ENCODE measurements around the gene B3GALNT2. TPM values are rescaled to one million over a fixed set of nuclear protein-coding genes. Genes with fewer than 3 reads are reported as not detected.
"Not testable (repeated sequence)": the region's sequence is repeated elsewhere in the genome, so short reads cannot be mapped to it uniquely, and the experiment has no call there.

The B3GALNT2 gene
- total RNA-seq, 1 experiment from 2014 or later = 88.4 TPM

DNA sequence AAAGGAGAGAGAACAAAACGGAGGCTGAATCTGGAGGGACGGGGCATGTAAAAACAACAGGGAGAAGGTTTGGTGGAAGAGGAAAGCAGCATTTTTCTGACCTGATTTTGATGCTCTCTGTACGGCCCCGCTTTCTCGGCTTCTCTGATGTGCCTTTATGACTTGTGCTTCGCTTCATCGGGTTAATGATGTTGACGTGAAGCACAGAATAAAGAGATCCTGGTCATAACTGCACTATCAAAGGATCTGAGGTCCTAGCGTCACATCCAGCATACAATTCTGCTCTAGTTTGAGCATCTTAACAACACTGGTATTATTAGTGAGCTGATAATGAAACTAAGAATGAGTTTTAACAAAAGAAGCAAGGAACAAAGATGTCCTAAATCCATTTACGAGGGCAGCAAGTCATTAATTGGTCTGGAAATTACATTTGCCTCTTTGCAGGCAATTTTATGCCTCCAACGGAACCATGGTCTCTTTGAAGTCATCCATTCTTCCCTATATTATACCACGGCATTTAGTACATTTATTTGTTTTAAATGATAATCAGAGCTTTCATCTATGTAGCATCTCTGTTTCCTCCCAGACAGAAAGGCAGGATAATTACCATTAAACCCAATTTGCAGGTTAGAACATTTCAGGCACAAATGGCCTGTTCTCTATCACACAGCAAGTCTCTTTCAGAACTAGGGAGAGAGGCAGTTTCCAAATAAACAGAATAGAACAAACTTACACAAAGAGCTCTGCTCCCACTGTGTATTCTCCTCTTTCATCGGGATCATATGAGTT, 45.3 kb upstream of the B3GALNT2 start:
- H3K4me3 Mint-ChIP-seq (ENCODE audit: unreplicated experiment) = no peak overlapping the region
- ChIA-PET POLR2A (interaction anchor here (0.8 kb wide), 1 partner anchor 36 kb away, joined by 3 read pairs; no protein-coding TSS in a partner anchor), CTCF (interaction anchor here (0.5 to 1.0 kb wide), 3 partner anchors 17 to 233 kb away, joined by 3 to 6 read pairs (median 5); no protein-coding TSS in a partner anchor)
- H3K9me3 Mint-ChIP-seq (ENCODE audit: unreplicated experiment) = no peaks in the 10 kb centered on the region
- peaks cover 4% of the 10 kb centered on the region for H3K36me3 Mint-ChIP-seq (ENCODE audit: insufficient read depth, unreplicated experiment)
- intact Hi-C loops (cut with micrococcal nuclease) = no loop called here
- no peaks in the 10 kb centered on the region for H3K4me1 Mint-ChIP-seq (ENCODE audit: insufficient read depth, unreplicated experiment)
- no peak overlapping the region for H3K27ac Mint-ChIP-seq (ENCODE audit: low read depth, unreplicated experiment)
- BruUV-seq (replicated peaks) = no TSS peak
- TF ChIP-seq, protein P1, sequence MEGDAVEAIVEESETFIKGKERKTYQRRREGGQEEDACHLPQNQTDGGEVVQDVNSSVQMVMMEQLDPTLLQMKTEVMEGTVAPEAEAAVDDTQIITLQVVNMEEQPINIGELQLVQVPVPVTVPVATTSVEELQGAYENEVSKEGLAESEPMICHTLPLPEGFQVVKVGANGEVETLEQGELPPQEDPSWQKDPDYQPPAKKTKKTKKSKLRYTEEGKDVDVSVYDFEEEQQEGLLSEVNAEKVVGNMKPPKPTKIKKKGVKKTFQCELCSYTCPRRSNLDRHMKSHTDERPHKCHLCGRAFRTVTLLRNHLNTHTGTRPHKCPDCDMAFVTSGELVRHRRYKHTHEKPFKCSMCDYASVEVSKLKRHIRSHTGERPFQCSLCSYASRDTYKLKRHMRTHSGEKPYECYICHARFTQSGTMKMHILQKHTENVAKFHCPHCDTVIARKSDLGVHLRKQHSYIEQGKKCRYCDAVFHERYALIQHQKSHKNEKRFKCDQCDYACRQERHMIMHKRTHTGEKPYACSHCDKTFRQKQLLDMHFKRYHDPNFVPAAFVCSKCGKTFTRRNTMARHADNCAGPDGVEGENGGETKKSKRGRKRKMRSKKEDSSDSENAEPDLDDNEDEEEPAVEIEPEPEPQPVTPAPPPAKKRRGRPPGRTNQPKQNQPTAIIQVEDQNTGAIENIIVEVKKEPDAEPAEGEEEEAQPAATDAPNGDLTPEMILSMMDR (IDR thresholded peaks at IDR 0.05; ENCODE audit: unreplicated experiment) = no peak
- no peaks in the 10 kb centered on the region for H3K27me3 Mint-ChIP-seq (ENCODE audit: insufficient read depth, unreplicated experiment)
- no peak for DNase-seq (ENCODE audit: unreplicated experiment)

DNA sequence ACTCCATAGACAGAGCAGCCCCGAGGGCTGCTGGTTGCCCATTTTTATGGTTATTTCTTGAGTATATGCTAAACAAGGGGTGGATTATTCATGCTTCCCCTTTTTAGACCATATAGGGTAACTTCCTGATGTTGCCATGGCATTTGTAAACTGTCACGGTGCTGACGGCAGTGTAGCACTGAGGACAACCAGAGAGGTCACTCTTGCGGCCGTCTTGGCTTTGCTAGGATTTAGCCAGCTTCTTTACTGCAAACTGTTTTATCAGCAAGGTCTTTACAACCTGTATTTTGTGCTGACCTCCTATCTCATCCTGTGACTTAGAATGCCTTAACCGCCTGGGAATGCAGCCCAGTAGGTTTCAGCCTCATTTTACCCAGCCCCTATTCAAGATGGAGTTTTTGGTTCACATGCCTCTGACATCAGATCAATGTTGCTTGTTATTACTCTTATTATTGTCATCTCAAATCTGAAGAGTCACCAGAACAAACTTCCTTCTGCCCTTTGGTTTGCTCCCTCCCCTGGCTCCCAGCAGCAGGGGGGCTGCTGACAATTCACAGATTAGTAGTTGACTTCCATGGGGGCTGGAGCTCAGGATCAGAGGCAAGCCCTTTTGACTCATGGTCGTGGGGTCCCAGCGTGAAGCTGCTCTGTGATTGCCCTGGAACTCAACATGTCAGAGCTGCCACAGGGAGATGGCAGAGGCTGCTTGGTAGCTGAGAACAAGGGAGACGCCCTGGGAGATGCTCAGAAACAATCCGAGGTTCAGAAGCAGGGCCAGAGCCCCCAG, 42.3 kb upstream of the B3GALNT2 start:
- intact Hi-C loops (cut with micrococcal nuclease); H3K27me3 Mint-ChIP-seq (ENCODE audit: insufficient read depth, unreplicated experiment); DNase-seq (ENCODE audit: unreplicated experiment); BruUV-seq (replicated peaks); H3K4me3 Mint-ChIP-seq (ENCODE audit: unreplicated experiment); H3K27ac Mint-ChIP-seq (ENCODE audit: low read depth, unreplicated experiment); H3K9me3 Mint-ChIP-seq (ENCODE audit: unreplicated experiment); H3K4me1 Mint-ChIP-seq (ENCODE audit: insufficient read depth, unreplicated experiment); H3K36me3 Mint-ChIP-seq (ENCODE audit: insufficient read depth, unreplicated experiment): not testable (repeated sequence)
- CTCF ChIA-PET = interaction anchor here (0.8 to 2.1 kb wide), 4 partner anchors 33 to 360 kb away, joined by 3 to 7 read pairs (median 4); no protein-coding TSS in a partner anchor
- POLR2A ChIA-PET = interaction anchor here (0.6 to 0.7 kb wide), 3 partner anchors 13 to 108 kb away, joined by 3 to 5 read pairs (median 3); no protein-coding TSS in a partner anchor

DNA sequence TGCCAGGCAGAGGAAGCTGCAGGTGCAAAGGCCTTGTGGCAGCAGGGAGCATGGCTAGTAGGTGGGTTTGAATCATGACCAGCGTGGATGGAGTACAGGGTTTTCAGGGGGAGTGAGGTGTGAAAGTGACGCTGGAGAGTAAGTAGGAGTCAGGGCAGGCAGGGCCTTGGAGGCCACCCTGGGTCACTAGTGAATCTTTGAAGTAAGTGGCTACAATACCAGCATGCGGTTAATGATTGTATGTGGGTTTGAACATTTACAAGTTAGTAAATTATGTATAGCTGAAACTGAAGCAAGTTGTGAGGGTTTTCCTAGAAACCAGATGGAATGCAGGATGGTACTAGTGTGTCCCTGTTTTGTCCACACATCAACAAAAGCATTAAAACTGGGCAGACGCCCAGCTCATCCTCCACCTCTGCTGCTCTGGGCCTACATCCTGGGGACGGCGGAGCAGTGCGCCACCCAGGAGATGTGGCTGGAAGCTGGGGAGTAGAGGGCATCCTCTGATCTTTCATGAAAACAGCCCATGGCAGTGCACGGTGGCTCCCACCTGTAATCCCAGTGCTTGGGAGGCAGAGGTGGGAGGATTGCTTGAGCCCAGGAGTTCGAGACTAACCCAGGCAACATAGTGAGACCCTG, 41.2 kb upstream of the B3GALNT2 start:
- ChIA-PET POLR2A (no interaction called here), CTCF (interaction anchor here (0.6 to 1.1 kb wide), 2 partner anchors 239 to 578 kb away, joined by 3 to 6 read pairs; no protein-coding TSS in a partner anchor)
- intact Hi-C loops (cut with micrococcal nuclease) = no loop called here
- peaks cover 4% of the 10 kb centered on the region for H3K36me3 Mint-ChIP-seq (ENCODE audit: insufficient read depth, unreplicated experiment)
- no peaks in the 10 kb centered on the region for H3K4me1 Mint-ChIP-seq (ENCODE audit: insufficient read depth, unreplicated experiment)
- no peak overlapping the region for H3K4me3 Mint-ChIP-seq (ENCODE audit: unreplicated experiment)
- H3K27ac Mint-ChIP-seq (ENCODE audit: low read depth, unreplicated experiment) = no peak overlapping the region
- DNase-seq (ENCODE audit: unreplicated experiment) = no peak
- H3K9me3 Mint-ChIP-seq (ENCODE audit: unreplicated experiment) = no peaks in the 10 kb centered on the region
- no peaks in the 10 kb centered on the region for H3K27me3 Mint-ChIP-seq (ENCODE audit: insufficient read depth, unreplicated experiment)
- TF ChIP-seq, protein P1 (IDR thresholded peaks at IDR 0.05; ENCODE audit: unreplicated experiment) = no peak
- BruUV-seq (replicated peaks) = no TSS peak

DNA sequence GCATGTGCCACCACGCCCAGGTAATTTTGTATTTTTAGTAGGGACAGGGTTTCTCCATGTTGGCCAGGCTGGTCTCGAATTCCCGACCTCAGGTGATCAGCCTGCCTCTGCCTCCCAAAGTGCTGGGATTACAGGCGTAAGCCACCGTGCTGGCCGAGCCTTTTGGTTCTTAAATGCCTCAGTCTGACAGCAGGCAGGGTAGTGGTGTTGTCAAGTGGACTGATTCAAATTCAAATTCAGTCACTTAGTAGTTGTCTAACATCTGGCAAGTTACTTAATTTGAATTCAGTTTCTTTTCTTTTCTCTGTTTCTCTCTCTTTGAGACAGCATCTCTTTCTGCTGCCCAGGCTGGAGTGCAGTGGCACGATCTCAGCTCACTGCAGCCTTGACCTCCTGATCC, 38.6 kb upstream of the B3GALNT2 start:
- H3K4me3 Mint-ChIP-seq (ENCODE audit: unreplicated experiment); intact Hi-C loops (cut with micrococcal nuclease); H3K36me3 Mint-ChIP-seq (ENCODE audit: insufficient read depth, unreplicated experiment); H3K9me3 Mint-ChIP-seq (ENCODE audit: unreplicated experiment); H3K27me3 Mint-ChIP-seq (ENCODE audit: insufficient read depth, unreplicated experiment); BruUV-seq (replicated peaks); H3K4me1 Mint-ChIP-seq (ENCODE audit: insufficient read depth, unreplicated experiment); DNase-seq (ENCODE audit: unreplicated experiment); POLR2A ChIA-PET; H3K27ac Mint-ChIP-seq (ENCODE audit: low read depth, unreplicated experiment): not testable (repeated sequence)
- CTCF ChIA-PET = interaction anchor here (1.0 kb wide), 1 partner anchor 21 kb away, joined by 3 read pairs; no protein-coding TSS in a partner anchor

All from MCF 10A (cell line).